Thoracic aorta (tissue), 2 donors: ENCODE data around the gene FKBP2. TPM values are rescaled to one million over a fixed set of nuclear protein-coding genes. Genes with fewer than 3 reads are reported as not detected.

Source experiments
- ATAC-seq: fragments of 150-250 bp; one replicate; pipeline ENCODE4 v1.8.0; 2017; ENCODE audit warnings: low read depth; ENCODE audit not compliant: insufficient number of reproducible peaks, low FRiP score
- DNase-seq: peaks from one replicate; pipeline ENCODE4 v3.0.0-alpha.2; 2020; ENCODE audit warnings: low spot score
- H3K27ac ChIP-seq, 2 donors: fragments of 200-600 bp; sonication (generic); 1 replicate in 1 of 2; 2 replicates in 1 of 2; pipeline ENCODE4 v1.5.1; 2016; ENCODE audit warnings: mild to moderate bottlenecking in 2 of 2, moderate library complexity in 2 of 2
- H3K27me3 ChIP-seq: fragments of 200-600 bp; sonication (generic); replicated peaks from 2 replicates; pipeline ENCODE4 v1.6.0; 2016; ENCODE audit warnings: mild to moderate bottlenecking; ENCODE audit not compliant: insufficient read depth
- H3K36me3 ChIP-seq: fragments of 200-600 bp; sonication (generic); one replicate; pipeline ENCODE4 v1.5.1; 2016
- H3K4me1 ChIP-seq, 2 donors: fragments of 200-600 bp; sonication (generic); 1 replicate in 1 of 2; 2 replicates in 1 of 2; pipeline versions ENCODE4 v1.5.1 to v1.6.0; 2016; ENCODE audit warnings: low read depth in 2 of 2, mild to moderate bottlenecking in 1 of 2; ENCODE audit not compliant: control insufficient read depth in 1 of 2
- H3K4me3 ChIP-seq: fragments of 200-600 bp; sonication (generic); 2 replicates; pipeline ENCODE4 v1.5.1; 2016; ENCODE audit warnings: mild to moderate bottlenecking
- H3K9me3 ChIP-seq: fragments of 200-600 bp; sonication (generic); 2 replicates; pipeline ENCODE4 v1.5.1; 2016
- CTCF ChIP-seq: fragments of 200-600 bp; sonication (generic); IDR thresholded peaks from one replicate; pipeline ENCODE4 v1.5.1; 2019; ENCODE audit warnings: antibody characterized with exemption
- total RNA-seq, 2 donors: library from RNA; depleted of rRNA; stranded (reverse); fragments of >200 nt; gene quantifications; one replicate each; pipeline versions ENCODE4 v1.1.0 to v1.2.3, GENCODE V29; 2016

The FKBP2 gene
- total RNA-seq, 2 donors from 2014 or later = 51.7 to 53.0 TPM

GRCh38 chr11:64278576-64279190 is 37.8 kb downstream of the FKBP2 start:
- H3K27ac ChIP-seq = no peak overlapping the region

GRCh38 chr11:64281957-64282770 is 41.3 kb downstream of the FKBP2 start:
- no peak for DNase-seq
- H3K36me3 ChIP-seq = peaks cover 20% of the 10 kb centered on the region
- H3K4me3 ChIP-seq = no peak overlapping the region
- ATAC-seq = no peak
- no peaks in the 10 kb centered on the region for H3K9me3 ChIP-seq
- no peaks in the 10 kb centered on the region for H3K27me3 ChIP-seq
- H3K27ac ChIP-seq = no peak overlapping the region
- peaks cover 18 to 29% of the 10 kb centered on the region in 2 donors for H3K4me1 ChIP-seq
- no peak for TF ChIP-seq CTCF

More at GRCh38 chr11:64278576-64279190, 37.8 kb downstream of the FKBP2 start:
- peaks cover 31% of the 10 kb centered on the region for H3K36me3 ChIP-seq
- H3K4me3 ChIP-seq = no peak overlapping the region
- peaks cover 9 to 10% of the 10 kb centered on the region in 2 donors for H3K4me1 ChIP-seq
- H3K9me3 ChIP-seq = no peaks in the 10 kb centered on the region
- no peak for TF ChIP-seq CTCF
- no peak for DNase-seq
- no peaks in the 10 kb centered on the region for H3K27me3 ChIP-seq
- ATAC-seq = no peak

- H3K4me1 ChIP-seq = peaks cover 18 to 32% of the 10 kb centered on the region in 2 donors
- DNase-seq (no peak), ATAC-seq (no peak)
- no peak overlapping the region for H3K27ac ChIP-seq
- H3K36me3 ChIP-seq = peaks cover 15% of the 10 kb centered on the region
- no peak for TF ChIP-seq CTCF
- H3K4me3 ChIP-seq = peak overlapping the region; percentile 92
- no peaks in the 10 kb centered on the region for H3K9me3 ChIP-seq
- no peaks in the 10 kb centered on the region for H3K27me3 ChIP-seq
Measured at GRCh38 chr11:64283092-64283491, 42.2 kb downstream of the FKBP2 start.

GRCh38 chr11:64284048-64284961 is 43.4 kb downstream of the FKBP2 start, which contains the start of gene BAD:
Gene BAD, minus strand, starts transcription at chr11:64284665. Its CDS starts 297 bp downstream, at chr11:64284368.
- DNase-seq = peak; percentile 84
- peaks cover 18 to 32% of the 10 kb centered on the region in 2 donors for H3K4me1 ChIP-seq

More at GRCh38 chr11:64284048-64284961, 43.4 kb downstream of the FKBP2 start, which contains the start of gene BAD:
- TF ChIP-seq CTCF = no peak
- Histone ChIP-seq H3K36me3 (peaks cover 6% of the 10 kb centered on the region), H3K4me3 (peak within 1 kb of the TSS; percentile 92), H3K9me3 (no peaks in the 10 kb centered on the region), H3K27me3 (no peaks in the 10 kb centered on the region), H3K27ac (peak within 1 kb of the TSS; percentile 91 to 94)
- peak; percentile 75 for ATAC-seq
